CD4-positive, alpha-beta T cell treated with Interleukin-1 beta for 1 hour (primary cell): ENCODE measurements around the gene ITPR1.
A peak's percentile ranks its signal among the peaks of the same experiment; 100 is the strongest.

Experiments
- DNase-seq, 2 donors: peaks; one replicate each; pipeline ENCODE4 v3.0.0-alpha.2; 2020 to 2022

Gene ITPR1

DNA sequence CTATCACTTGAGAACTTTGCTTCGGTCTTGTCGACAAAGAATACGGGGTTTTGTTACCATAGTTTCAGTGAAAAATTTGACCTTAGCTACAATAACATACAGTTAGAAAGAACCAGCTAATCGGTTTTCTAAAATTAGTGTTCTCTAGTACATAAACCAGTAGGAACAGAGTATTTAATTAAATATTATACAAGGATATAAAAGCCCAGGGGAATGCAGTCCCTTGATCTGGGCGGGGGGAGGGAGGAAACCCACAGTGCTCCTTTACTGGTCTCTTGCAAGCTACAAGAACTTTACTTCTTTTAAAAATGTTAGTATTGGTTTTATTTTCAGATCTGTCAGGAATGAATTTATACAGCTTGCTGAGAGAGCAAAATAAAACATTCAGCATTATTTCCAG is 41.8 kb downstream of the ITPR1 start:
- no peak for DNase-seq

DNA sequence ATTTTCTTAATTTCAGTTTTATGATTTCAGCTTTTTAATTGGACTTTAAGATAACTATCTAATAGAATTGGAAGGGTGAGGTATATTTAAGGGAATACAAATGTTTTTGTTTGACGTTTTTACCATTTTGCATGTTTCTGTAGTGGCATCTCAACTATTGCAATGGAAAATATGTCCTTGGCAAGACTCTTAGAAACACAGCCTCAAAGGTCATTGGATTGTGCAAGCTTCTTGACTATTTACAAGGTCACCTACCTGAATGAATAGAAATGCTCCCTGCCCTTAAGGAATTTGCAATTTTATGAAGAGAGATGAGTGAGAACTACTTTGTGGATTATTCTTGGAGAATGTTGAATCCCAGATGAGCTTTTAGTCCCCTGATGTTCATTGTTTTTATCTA is 43.1 kb downstream of the ITPR1 start:
- no peak for DNase-seq

DNA sequence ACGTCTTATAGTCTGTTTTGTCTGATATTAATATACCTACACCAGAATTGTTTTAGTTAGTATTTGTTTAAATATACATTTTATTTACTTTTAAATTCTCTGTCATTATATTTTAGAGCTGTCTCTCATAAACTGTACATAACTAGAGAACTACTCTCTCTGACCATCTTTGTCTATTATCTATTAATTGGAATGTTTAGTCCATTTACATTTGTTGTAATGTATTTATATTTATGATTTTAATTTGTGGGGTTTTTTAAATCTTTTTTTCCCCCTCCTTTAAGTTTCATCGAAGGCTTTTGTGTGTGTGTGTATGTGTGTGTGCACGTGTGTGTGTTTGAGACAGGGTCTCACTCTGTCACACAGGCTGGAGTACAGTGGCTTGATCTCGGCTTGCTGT is 47.1 kb downstream of the ITPR1 start:
- no peak for DNase-seq

DNA sequence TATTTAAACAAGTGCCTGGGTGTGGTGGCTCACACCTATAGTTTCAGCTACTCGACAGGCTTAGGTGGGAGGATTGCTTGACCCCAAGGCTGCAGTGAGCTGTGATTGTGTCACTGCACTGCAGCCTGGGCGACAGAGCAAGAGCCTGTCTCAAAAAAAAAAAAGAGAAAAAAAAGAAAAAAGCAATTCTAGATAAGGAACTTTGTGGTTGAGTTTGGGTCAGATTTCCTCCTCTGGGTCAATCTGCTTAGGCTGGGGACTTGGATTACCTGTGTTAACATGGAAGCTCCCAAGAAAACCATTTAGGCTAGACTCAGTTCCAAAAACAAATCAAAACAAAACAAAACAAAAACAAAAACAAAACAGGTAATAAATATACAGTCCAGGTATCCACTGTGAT is 50.0 kb downstream of the ITPR1 start:
- no peak for DNase-seq

DNA sequence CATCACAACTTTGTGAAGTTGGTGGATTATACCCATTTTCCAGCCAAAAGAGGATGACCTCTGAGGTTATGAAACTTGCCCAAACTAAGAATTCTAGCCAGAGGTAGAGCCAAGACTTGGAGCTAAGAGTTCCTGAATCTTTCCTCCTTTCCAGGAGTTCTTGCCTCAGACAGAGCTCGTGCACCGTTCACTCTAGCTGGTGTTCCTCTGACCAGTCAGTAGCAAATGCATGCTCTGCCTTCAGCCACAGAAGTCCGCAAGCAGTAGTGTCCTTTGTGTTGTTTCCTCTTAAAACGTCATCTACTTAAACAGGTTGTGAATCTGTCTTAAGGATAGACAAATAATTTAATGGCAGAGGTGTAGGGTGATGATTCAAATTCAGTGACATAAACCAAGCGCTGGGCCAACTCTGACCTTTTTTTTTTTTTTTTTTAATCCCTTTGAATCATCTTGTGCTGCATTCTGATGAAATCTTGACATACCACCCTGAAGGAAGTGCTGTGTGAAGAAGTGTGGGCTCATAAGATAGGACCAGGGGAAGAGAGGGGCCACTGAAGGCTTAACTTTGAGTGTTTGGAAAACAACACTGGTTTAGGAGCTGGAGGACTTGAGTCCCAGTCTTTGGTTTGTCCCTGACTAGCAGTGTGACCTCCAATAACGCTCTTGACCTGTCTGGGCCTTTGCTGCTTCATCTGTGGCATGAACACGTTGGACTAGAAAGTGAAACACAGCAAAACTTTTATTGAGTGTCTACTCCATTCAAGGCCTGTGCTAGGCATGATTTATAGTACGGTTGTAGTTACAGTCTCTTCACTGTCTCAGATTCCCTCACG is 53.4 kb downstream of the ITPR1 start:
- no peak for DNase-seq

DNA sequence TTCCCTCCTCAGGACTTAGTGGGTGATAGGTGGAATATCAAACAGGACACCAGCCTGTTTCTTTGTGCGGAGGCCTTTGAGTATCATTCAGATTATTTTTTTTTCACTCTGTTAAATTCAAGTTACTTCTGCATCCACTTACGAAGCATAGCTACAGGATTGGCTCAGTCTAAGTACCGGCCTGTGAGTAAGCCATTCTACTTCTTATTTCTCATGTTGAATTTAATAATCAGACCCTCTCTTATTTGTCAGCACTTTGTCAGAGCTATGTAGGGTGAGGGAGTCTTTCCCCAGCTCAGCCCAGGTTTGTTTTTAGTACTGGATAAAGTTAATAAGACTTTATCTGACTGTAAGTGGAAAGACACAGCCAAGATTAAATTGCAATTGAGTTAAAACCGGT is 54.7 kb downstream of the ITPR1 start:
- no peak for DNase-seq

DNA sequence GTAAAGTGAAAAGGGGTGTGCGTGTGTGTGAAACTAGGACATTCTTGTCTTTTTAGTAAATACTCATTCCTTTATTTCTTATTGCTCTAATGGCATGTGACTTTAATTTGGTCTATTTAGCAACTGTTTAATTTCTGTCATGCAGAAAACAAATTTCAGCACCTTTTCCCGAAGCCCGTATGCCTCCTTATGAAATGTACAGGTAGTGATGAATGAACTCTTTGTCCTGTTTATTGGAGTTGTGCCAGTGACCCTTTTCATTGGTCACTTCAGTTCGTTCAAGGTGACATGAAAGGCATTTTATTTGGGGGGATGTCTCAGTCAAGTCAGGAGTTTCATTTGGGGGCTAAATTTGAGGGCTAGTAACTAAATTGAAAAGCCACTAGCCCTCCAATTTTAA is 55.2 kb downstream of the ITPR1 start:
- no peak for DNase-seq

DNA sequence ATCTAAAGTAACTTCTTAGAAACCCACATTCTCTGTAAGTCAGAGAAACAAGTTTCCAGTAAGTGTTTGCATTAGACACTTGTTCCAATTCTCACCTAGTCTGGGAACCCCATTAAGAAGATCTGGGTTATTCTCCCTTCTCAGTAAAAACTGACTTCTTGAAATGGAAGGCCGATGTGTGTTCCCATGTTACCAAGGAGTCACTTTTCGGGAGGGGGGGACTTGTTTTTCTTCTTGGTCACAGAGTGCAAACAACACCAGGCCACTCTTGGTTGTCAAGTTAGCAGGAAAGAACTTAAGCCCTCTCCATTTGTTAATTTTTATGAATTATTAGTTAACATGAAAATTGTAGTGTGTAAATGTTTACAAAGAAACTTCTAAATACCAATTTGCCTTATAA is 55.6 kb downstream of the ITPR1 start:
- DNase-seq: no peak

DNA sequence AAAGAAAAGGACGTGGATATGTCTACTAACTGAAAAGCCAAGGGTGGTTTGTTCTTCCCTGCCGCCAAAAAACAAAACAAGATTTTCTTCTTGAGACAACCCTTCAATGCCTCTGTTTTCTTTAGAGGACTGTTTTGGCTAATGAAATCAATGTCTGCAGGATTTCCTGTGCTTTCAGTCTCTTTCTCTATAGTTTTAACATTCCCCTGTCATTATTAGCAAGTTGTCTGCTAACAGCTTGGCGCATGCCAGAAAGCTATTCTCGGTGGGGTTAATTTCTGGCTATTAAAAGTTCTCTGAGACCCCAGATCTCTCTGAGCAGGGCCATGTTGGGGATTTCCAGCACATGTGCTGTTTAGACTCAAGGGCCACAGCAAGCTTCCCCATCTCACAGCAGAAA is 56.7 kb downstream of the ITPR1 start:
- DNase-seq: no peak

DNA sequence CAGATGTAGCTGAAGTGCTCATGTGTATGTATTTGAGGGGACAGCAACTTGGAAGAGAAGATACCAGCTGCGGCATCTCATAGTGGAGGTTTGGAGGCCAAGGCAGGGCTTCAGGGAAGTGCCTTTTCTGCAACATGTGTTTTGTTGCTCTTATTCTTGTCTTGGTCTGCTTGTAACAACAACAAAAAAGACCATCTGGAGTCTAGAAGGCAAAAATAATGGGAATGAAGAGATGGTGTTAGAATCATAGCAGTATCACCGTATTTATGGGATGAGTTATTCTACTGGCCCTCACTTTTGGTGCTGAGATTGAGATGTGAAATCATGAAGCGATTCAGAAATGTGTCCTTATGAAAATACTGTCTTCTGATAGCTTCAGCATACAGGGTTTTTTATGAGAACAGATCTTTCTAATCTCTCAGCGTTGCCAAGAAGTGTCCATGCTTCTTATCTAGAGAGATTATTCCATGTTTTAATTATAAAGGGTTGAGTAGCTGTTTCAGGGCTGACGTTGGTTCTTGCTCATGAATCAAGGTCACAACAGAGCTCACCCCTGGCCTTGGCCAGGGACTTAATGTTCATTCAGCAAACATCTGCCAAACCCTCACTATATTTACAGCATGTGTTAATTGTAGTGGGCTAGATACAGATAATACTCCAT is 58.0 kb downstream of the ITPR1 start:
- no peak for DNase-seq

DNA sequence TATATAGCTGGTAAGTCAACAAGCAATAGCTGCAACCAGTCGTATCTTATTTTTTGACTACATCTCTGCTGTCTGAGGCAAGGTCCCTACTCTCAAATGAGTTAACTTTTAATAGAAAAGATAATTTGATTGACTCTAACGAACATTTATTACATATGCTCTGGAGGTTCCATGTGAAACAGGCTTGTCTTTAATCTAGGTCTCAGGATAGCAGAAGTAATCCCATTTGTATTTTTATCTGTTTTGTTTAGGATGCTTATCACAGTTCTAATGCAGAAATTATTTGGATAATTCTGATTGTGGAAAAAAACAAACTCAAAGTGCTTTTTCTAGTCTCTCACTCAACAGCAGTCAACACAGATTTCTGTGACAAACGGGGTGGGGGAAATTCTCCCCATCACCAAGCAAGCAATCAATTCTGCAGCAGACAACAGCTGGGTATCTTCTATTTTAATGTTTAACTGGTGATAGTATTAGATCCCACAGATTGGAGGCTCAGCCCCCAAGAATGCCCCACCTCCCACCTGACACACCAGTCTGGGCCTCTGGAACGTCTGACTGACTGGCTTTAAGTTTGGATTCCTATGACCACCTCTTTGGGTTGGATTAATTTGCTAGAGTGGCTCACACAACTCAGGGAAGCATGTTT is 58.8 kb downstream of the ITPR1 start:
- DNase-seq: no peak

DNA sequence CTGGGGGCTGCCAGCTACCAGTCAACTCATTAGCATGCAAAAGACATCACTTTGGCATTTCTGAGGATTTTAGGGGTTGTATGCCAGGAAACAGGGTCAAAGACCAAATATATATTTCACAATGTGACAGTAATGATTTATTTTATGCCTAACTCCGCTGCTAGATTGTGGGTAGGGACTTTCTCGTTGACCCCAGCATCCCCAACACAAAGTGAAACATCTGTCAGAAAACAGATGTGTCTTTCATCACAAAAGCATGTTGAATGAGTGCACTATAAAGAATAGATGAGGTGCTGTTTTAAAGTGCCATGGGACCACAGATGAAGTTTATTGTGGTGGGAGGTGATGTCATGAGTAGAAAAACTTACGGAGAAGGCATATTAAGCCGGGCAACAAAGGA is 59.7 kb downstream of the ITPR1 start:
- DNase-seq: no peak

DNA sequence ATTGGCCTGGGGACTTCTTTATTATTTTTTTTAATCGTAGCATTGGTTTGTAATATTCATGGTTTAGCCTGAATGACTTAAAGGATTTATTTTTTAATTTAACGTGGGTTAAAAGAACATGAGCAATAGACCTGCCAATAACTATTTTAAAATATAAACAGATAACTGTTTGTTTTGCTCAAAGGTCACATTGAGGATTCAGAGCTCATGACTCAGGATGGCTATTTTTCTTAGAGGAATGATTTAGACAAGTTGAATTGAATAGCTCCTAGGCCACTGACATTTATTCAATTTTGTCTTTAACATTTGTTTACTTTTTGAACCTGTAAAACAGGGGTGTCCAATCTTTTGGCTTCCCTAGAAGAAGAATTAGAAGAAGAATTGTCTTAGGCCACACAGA is 68.5 kb downstream of the ITPR1 start:
- no peak for DNase-seq

DNA sequence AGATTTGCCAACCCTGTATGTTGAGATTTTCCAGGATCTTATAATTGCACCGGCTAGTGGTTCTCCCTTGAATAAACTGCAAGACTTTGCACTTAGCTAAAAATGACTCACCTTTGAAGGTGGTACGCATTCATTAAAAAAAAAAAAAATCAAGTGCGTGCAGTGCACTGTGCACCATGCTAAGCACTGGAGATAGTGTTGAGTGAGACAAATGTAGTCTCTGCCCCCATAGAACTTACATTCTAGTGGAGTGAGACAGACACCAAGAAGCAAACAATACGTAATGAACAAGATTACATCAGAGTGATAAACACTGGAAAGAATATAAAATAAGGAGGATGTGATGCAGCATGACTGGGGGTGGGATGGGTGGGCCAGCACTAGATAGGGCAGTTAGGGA is 69.4 kb downstream of the ITPR1 start:
- DNase-seq: no peak

DNA sequence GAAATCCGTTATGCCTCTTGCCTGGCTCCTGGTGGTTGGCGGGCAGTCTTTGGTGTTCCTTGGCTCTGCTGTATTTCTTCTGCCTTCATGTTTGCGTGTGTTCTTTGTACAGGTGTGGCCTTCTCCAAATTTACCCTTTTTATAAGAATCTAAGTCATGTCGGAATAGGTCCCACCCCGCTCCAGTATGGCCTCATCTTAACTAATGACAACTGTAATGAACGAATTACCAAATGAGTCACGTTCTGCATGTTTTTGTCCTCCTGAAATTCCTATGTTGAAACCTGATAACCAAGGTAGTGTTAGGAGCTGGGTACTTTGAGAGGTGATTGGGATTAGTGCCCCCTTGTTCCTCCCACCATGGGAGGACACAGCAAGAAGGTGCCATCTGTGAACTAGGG is 71.1 kb downstream of the ITPR1 start:
- DNase-seq: no peak

DNA sequence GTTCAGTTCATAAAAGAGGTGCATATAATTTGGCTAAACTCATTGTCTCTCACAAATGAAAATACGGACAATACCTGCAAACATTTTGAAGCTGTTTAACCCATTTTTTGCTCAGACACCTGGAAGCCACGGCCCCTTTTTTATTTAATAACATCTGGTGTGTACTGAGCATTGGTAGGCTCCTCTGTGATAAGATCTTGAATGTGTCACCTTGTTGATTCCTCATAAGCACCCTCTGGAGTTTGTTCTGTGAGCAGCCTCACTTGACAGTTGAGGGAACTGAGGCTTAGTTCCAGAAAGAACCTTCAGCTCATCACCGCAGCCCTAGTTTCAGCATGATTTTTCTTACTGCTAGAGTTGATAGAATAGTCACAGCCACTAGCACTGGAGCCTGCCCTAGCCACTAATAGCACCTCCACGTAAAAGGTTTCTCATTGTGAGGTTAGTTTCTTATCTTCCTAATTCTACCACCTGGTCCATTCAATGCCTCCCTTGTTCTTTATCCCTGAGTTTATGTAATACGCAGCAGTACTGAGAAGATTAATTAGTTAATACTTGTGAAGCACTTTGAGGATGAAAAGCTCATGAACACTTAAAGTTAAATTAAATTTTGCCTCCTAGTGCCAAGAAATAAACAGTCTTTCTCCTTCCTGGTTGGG is 71.9 kb downstream of the ITPR1 start:
- no peak for DNase-seq

DNA sequence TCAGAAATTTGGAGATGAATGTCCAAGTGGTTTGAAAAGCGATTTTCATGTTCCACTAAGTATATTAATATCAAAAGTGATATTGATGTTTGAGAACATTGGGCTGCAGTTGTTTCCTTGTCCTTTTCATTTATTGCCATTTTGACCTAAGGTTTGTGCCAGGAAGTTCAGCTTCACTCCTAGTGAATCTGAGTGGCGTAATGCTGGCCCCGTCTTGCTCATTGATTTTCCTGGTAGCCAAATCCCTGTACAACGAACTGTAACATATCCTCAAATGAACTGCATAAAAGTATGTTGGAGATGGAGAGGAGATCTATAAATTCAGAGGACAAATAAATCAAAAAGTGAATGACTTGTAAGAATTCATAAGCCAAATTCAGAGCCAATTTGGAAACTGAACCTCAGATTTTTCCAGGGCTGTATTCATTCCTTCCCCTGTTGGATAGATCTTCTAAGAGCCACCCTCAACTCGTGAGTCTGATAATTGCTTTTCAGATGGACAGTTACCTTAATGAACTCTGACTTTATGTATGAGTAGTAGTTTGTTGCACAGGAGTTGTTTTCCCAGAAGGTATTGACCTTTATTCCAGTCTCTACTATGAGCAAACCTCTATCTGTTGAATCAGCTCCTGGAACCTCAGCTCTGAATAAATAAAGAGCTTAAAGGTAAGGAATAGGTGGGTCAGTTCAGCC is 72.8 kb downstream of the ITPR1 start:
- DNase-seq: no peak

DNA sequence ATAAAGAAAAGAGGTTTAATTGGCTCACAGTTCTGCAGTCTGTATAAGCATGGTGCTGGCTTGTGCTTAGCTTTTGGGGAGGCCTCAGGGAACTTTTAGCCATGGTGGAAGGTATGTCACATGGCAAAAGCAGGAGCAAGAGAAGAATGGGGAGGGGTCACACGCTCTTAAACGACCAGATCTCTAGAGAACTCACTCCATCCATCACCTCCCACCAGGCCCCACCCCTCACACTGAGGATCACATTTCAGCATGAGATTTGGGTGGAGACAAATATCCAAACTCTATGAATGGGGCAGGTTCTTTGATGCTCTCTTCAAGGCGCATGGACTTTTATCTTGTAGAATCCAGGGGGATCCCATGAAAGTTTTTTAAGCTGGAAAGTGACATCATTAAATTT is 75.7 kb downstream of the ITPR1 start:
- DNase-seq: no peak

DNA sequence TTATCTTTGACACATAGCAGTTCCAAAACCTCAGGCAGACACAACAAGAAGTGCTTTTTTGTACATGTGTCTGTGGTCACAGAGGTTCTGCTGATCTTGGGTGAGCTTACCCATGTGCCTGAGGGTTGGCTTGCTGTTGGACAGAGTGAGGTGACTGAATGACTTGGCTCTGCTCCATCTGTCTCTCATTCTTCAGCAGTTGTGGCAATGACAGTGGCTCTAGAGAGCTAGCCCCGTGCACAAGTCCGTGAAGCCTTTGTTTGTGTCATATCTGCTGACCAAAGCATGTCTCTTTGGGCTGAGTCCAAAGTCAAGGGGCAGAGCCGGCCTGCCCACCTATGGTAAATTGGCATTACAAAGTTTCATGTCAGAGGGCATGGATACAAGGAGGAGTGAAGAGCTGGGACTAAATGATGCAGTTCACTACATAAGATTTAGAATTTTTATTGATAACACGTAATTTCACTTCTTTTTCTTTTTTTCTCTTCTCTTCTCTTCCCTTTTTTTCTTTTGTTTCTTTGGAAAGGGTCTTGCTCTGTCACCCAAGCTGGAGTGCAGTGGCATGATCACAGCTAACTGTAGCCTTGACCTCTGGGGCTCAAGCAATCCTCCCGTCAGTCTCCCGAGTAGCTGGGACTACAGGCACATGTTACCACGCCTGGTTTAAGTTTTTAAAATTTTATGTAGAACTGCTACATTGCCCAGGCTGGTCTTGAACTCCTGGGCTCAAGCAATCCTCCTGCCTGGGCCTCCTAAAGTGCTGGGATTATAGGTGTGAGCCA is 77.9 kb downstream of the ITPR1 start:
- no peak for DNase-seq

DNA sequence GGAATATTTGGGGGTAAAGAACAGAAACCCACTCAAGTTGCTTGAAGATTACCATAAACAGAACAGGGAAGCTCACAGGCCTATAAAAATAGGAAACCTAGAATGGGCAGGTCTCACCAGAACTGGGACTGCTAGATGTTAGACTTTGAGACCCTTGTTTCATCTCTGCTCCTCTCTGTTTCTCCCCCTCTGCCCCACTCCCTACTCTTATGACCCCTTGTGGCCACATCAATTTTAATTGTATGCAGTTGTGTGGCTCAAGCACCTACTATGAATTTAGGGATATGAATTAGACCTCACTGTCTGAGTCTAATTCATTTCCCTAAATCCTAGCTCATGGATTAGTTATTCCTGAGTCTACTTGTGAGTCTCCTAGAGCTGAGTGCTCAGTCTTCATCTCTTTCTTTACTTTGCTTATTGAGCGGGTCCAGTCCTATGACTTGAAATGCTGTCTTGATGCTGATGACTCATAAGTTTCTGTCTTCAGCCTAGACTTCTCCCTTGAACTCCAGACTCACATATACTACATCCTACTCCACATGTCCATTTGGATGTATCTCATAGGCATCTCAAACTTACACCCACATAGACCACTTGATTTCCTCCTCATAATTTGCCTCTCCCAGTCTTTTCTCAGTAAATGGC is 78.7 kb downstream of the ITPR1 start:
- DNase-seq: peak in 1 of 2 donors; percentile 22

DNA sequence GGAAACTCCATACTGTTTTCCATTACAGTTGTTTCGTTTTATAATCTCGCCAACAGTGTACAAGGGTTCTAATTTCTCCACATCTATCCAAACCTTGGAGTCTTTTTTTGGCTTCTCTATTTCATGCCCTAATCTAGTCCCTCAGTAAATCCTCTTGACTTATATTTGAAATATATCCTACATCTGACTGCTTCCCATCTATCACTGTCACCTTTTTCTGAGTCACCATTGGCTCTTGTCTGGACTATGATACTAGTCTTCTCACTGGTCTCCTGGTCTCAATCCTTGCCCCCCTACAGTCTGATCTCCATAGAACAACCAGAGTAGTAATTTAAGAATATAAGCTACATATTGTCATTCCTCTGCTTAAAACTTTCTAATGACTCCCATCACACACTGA is 80.0 kb downstream of the ITPR1 start:
- no peak for DNase-seq
